Erythroblast (primary cell): ENCODE measurements around the gene SH3BP5.

Experiments used
- GATA1 ChIP-seq: IDR thresholded peaks from 2 replicates; pipeline ENCODE4 v1.6.1; 2011; ENCODE audit warnings: low read depth, mild to moderate bottlenecking, control low read depth, low read length, moderate library complexity
- POLR2A ChIP-seq: IDR thresholded peaks from 2 replicates; pipeline ENCODE4 v1.6.1; 2011; ENCODE audit warnings: mild to moderate bottlenecking, low read length

- TF ChIP-seq POLR2A (no peak), GATA1 (no peak)
These were observed 7.4 kb upstream of the SH3BP5 start for GRCh38 chr3:15339786-15340215.
